Measurements from ENCODE around the gene CRNN. TPM values are rescaled to one million over a fixed set of nuclear protein-coding genes. Genes with fewer than 3 reads are reported as not detected.

Gene CRNN
- total RNA-seq (not detected), total RNA-seq (0 to 0.06 (median 0) reads per million in 172 experiments)
- not detected for polyA plus RNA-seq (2013, experiment 1 of 2)
- polyA plus RNA-seq (2013, experiment 2 of 2) = not detected

GRCh38 chr1:152413909-152414308, at the start of gene CRNN:
TSS of gene CRNN (minus strand) at chr1:152414263. CDS start at chr1:152412233, 2,030 bp downstream.
- no peak for ATAC-seq (ENCODE audit: poor library complexity)
- H3K9me3 Mint-ChIP-seq = no peaks in the 10 kb centered on the region
- ChIA-PET POLR2A (no interaction called here), CTCF (no interaction called here)
- no peaks in the 10 kb centered on the region for H3K9me3 ChIP-seq (ENCODE audit: control insufficient read depth in 1 of 2, insufficient read depth in 1 of 2, low read length in 2 of 2)
- no peaks in the 10 kb centered on the region for H3K4me1 Mint-ChIP-seq (ENCODE audit: low read depth)
- H3K27me3 Mint-ChIP-seq = peaks cover 50% of the 10 kb centered on the region
- no peak for DNase-seq
- no peak within 1 kb of the TSS for H3K27ac Mint-ChIP-seq
- no peaks in the 10 kb centered on the region for H3K4me1 ChIP-seq (ENCODE audit: insufficient read depth, low read length)
- no peaks in the 10 kb centered on the region for H3K36me3 ChIP-seq (ENCODE audit: insufficient read depth, low read length)
- H3K36me3 Mint-ChIP-seq (ENCODE audit: low read depth) = no peaks in the 10 kb centered on the region
- no peak within 1 kb of the TSS for H3K4me3 ChIP-seq (ENCODE audit: low read length)
- intact Hi-C loops (cut with DNase I, micrococcal nuclease) = no loop called here
- no peak within 1 kb of the TSS for H3K27ac ChIP-seq (ENCODE audit: low read depth in 1 of 2, low read length in 2 of 2)
- no peak for TF ChIP-seq CTCF (IDR thresholded peaks at IDR 0.05)
- peaks cover 7 to 10% of the 10 kb centered on the region in 2 experiments for H3K27me3 ChIP-seq (ENCODE audit: control insufficient read depth in 1 of 2, insufficient read depth in 2 of 2, low read length in 2 of 2)
- no peak within 1 kb of the TSS for H3K4me3 Mint-ChIP-seq

- no peaks in the 10 kb centered on the region for H3K9me3 ChIP-seq (ENCODE audit: control insufficient read depth in 1 of 2, insufficient read depth in 1 of 2, low read length in 2 of 2)
- H3K9me3 Mint-ChIP-seq = peaks cover 4% of the 10 kb centered on the region
- ChIA-PET POLR2A (no interaction called here), CTCF (no interaction called here)
- no peaks in the 10 kb centered on the region for H3K36me3 ChIP-seq (ENCODE audit: insufficient read depth, low read length)
- H3K27ac ChIP-seq (ENCODE audit: low read depth in 1 of 2, low read length in 2 of 2) = no peak overlapping the region
- H3K36me3 Mint-ChIP-seq (ENCODE audit: low read depth) = no peaks in the 10 kb centered on the region
- H3K4me1 Mint-ChIP-seq (ENCODE audit: low read depth) = peaks cover 29% of the 10 kb centered on the region
- peaks cover 7% of the 10 kb centered on the region for H3K27me3 Mint-ChIP-seq
- H3K27me3 ChIP-seq (ENCODE audit: control insufficient read depth in 1 of 2, insufficient read depth in 2 of 2, low read length in 2 of 2) = no peaks in the 10 kb centered on the region
- H3K4me3 Mint-ChIP-seq = no peak overlapping the region
- TF ChIP-seq CTCF (IDR thresholded peaks at IDR 0.05) = no peak
- no peak overlapping the region for H3K4me3 ChIP-seq (ENCODE audit: low read length)
- H3K4me1 ChIP-seq (ENCODE audit: insufficient read depth, low read length) = peaks cover 14% of the 10 kb centered on the region
- H3K27ac Mint-ChIP-seq = no peak overlapping the region
- intact Hi-C loops (cut with DNase I, micrococcal nuclease) = no loop called here
- ATAC-seq (ENCODE audit: poor library complexity) (no peak), DNase-seq (no peak)
These were observed 48.6 kb upstream of the CRNN start for GRCh38 chr1:152462636-152463035.

GRCh38 chr1:152461544-152461943, 47.5 kb upstream of the CRNN start:
- CTCF ChIA-PET = no interaction called here
- H3K27me3 ChIP-seq (ENCODE audit: control insufficient read depth in 1 of 2, insufficient read depth in 2 of 2, low read length in 2 of 2) = no peaks in the 10 kb centered on the region
- no peak overlapping the region for H3K4me3 Mint-ChIP-seq
- POLR2A ChIA-PET = no interaction called here
- H3K9me3 Mint-ChIP-seq = peaks cover 4% of the 10 kb centered on the region
- peak; percentile 37 to 86 (median 50) for DNase-seq
- ATAC-seq (ENCODE audit: poor library complexity) = peak; percentile 52
- TF ChIP-seq CTCF (IDR thresholded peaks at IDR 0.05) = peak; percentile 74
- H3K27ac ChIP-seq (ENCODE audit: low read depth in 1 of 2, low read length in 2 of 2) = no peak overlapping the region
- H3K27me3 Mint-ChIP-seq = no peaks in the 10 kb centered on the region
- H3K27ac Mint-ChIP-seq = no peak overlapping the region
- H3K4me1 ChIP-seq (ENCODE audit: insufficient read depth, low read length) = peaks cover 14% of the 10 kb centered on the region
- intact Hi-C loops (cut with DNase I, micrococcal nuclease) = no loop called here
- H3K36me3 Mint-ChIP-seq (ENCODE audit: low read depth) = no peaks in the 10 kb centered on the region
- H3K36me3 ChIP-seq (ENCODE audit: insufficient read depth, low read length) = no peaks in the 10 kb centered on the region
- H3K9me3 ChIP-seq (ENCODE audit: control insufficient read depth in 1 of 2, insufficient read depth in 1 of 2, low read length in 2 of 2) = no peaks in the 10 kb centered on the region
- no peak overlapping the region for H3K4me3 ChIP-seq (ENCODE audit: low read length)
- peaks cover 29% of the 10 kb centered on the region for H3K4me1 Mint-ChIP-seq (ENCODE audit: low read depth)

Data from CD4-positive, alpha-beta T cell (primary cell).